ENCODE data around the gene BACH2. TPM values are rescaled to one million over a fixed set of nuclear protein-coding genes. Genes with fewer than 3 reads are reported as not detected.

Gene BACH2
- total and polyA plus RNA-seq, 9 of the 15 experiments (the other 6 are each of a cell fraction or from before 2014, with no cell fraction given) = 0.06 to 3.1 (median 0.59) TPM

DNA sequence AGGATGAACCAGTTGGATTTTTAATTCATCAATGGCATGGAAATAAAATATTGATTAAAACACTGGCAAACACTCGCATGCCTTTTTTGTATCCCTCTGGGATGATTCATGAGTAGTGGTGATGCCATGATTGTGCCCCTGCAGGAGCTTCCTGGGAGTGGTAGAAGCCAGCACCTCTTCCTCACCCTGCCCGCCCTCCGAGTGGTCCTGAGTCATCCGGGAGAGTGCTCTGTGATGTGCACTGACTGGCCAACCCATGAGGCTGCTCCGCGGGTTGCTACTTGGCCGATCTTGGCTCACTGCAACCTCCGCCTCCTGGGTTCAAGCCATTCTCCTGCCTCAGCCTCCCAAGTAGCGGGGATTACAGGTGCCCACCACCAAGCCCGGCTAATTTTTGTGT is 375.0 kb downstream of the BACH2 start:
- intact Hi-C loops (cut with micrococcal nuclease) = no loop called here
- in situ Hi-C loops (cut with MboI) = no loop called here
- ChIA-PET POLR2A (interaction anchor here (0.8 to 1.4 kb wide), 3 partner anchors 13 to 899 kb away, joined by 3 to 5 read pairs (median 3); no protein-coding TSS in a partner anchor), CTCF (ENCODE audit: low intra/inter-chr PET ratio) (no interaction called here)
- H2AFZ ChIP-seq (ENCODE audit: low read depth, low read length) = no peak overlapping the region
- H3K4me1 ChIP-seq (replicated peaks in 1 of 2; ENCODE audit: control insufficient read depth in 2 of 2, insufficient read depth in 2 of 2, low read length in 2 of 2) = no peaks in the 10 kb centered on the region
- FAIRE-seq (no peak), DNase-seq (ENCODE audit: extremely low read depth in 1 of 4, low spot score in 3 of 4) (no peak), ATAC-seq (no peak)
- no TSS peak for BruUV-seq (replicated peaks)
- H3K27ac ChIP-seq (ENCODE audit: extremely low read depth, low read depth, low read length) = no peak overlapping the region
- H3K36me3 ChIP-seq (ENCODE audit: control insufficient read depth, insufficient read depth, low read length) = no peaks in the 10 kb centered on the region
- WGBS (ENCODE audit: insufficient coverage, low coverage, missing lambda C conversion rate) = 20% methylated on average over 10 of the region's 10 CpGs
- TF ChIP-seq MXI1 (IDR thresholded peaks at IDR 0.05; ENCODE audit: low read depth, low read length) = no peak
- no peak for TF ChIP-seq CCNT2 (IDR thresholded peaks at IDR 0.05; ENCODE audit: borderline replicate concordance, extremely low read depth, insufficient read length, low read depth, low read length)
- TF ChIP-seq ZNF3 (CRISPR knock-in tag; IDR thresholded peaks at IDR 0.05) = no peak
- TF ChIP-seq XRCC3 (IDR thresholded peaks at IDR 0.05) = no peak
- no peak overlapping the region for H3K4me3 ChIP-seq
- H3K79me2 ChIP-seq (ENCODE audit: control insufficient read depth, insufficient read depth, low read length) = no peaks in the 10 kb centered on the region
- no peaks in the 10 kb centered on the region for H3K9me3 ChIP-seq (replicated peaks; ENCODE audit: control insufficient read depth, insufficient read depth, low read depth, low read length)
- no peak overlapping the region for H3K9ac ChIP-seq (ENCODE audit: insufficient read depth in 1 of 2, low read depth in 2 of 2, low read length in 2 of 2)
- no peaks in the 10 kb centered on the region for H4K20me1 ChIP-seq (replicated peaks; ENCODE audit: control insufficient read depth, insufficient read depth, low read length)
- H3K4me2 ChIP-seq (ENCODE audit: insufficient read depth, low read length) = no peak overlapping the region
- H3K9me1 ChIP-seq (ENCODE audit: control insufficient read depth, insufficient read depth, low read length) = no peaks in the 10 kb centered on the region
- peaks cover 16 to 37% of the 10 kb centered on the region in 2 experiments for H3K27me3 ChIP-seq (ENCODE audit: control insufficient read depth in 2 of 2, insufficient read depth in 2 of 2, low read length in 2 of 2)

DNA sequence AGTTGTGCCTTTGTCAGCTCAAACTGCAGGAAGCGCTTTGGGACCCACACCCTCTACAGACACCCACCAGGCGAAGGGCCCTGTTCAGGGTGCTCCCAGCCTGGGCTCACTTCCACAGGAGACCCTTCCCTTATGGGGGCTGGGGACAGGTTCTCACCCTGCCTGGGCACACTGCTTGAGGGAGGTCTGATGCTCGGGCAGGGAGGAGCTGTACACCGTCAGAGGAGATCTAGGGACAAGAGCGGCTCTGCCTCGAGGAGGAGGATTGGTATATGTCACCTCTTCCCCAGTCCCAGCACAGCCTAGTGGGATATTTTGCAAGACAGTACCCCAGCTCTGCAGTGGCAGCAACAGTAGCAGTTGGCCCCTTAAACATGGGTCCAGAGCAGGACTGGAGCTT is 375.4 kb downstream of the BACH2 start:
- POLR2A ChIA-PET = interaction anchor here (0.5 to 1.4 kb wide), 4 partner anchors 13 to 900 kb away, joined by 3 to 5 read pairs (median 3); no protein-coding TSS in a partner anchor
- DNase-seq (ENCODE audit: extremely low read depth in 1 of 4, low spot score in 3 of 4) (no peak), ATAC-seq (no peak), FAIRE-seq (no peak)
- in situ Hi-C loops (cut with MboI) = no loop called here
- no peak overlapping the region for H3K4me2 ChIP-seq (ENCODE audit: insufficient read depth, low read length)
- WGBS (ENCODE audit: insufficient coverage, low coverage, missing lambda C conversion rate) = 18% methylated on average over 6 of the region's 6 CpGs
- H3K36me3 ChIP-seq (ENCODE audit: control insufficient read depth, insufficient read depth, low read length) = no peaks in the 10 kb centered on the region
- no peak overlapping the region for H2AFZ ChIP-seq (ENCODE audit: low read depth, low read length)
- no peaks in the 10 kb centered on the region for H3K79me2 ChIP-seq (ENCODE audit: control insufficient read depth, insufficient read depth, low read length)
- H3K4me3 ChIP-seq = no peak overlapping the region
- H4K20me1 ChIP-seq (replicated peaks; ENCODE audit: control insufficient read depth, insufficient read depth, low read length) = no peaks in the 10 kb centered on the region
- no peak overlapping the region for H3K27ac ChIP-seq (ENCODE audit: extremely low read depth, low read depth, low read length)
- H3K9me1 ChIP-seq (ENCODE audit: control insufficient read depth, insufficient read depth, low read length) = no peaks in the 10 kb centered on the region
- H3K9me3 ChIP-seq (replicated peaks; ENCODE audit: control insufficient read depth, insufficient read depth, low read depth, low read length) = no peaks in the 10 kb centered on the region
- CTCF ChIA-PET (ENCODE audit: low intra/inter-chr PET ratio) = no interaction called here
- intact Hi-C loops (cut with micrococcal nuclease) = no loop called here
- BruUV-seq (replicated peaks) = no TSS peak
- H3K27me3 ChIP-seq (ENCODE audit: control insufficient read depth in 2 of 2, insufficient read depth in 2 of 2, low read length in 2 of 2) = peaks cover 15 to 37% of the 10 kb centered on the region in 2 experiments
- H3K9ac ChIP-seq (ENCODE audit: insufficient read depth in 1 of 2, low read depth in 2 of 2, low read length in 2 of 2) = no peak overlapping the region; a peak in 1 of 4 replicates
- H3K4me1 ChIP-seq (replicated peaks in 1 of 2; ENCODE audit: control insufficient read depth in 2 of 2, insufficient read depth in 2 of 2, low read length in 2 of 2) = no peaks in the 10 kb centered on the region
- TF ChIP-seq NFYB (IDR thresholded peaks at IDR 0.05; ENCODE audit: extremely low read depth, insufficient read length) = no peak
- no peak for TF ChIP-seq SMAD4 (CRISPR knock-in tag; conservative IDR thresholded peaks at IDR 0.05)
- TF ChIP-seq MTF1 (CRISPR knock-in tag; IDR thresholded peaks at IDR 0.05; ENCODE audit: borderline replicate concordance) = no peak
- TF ChIP-seq, protein P1, sequence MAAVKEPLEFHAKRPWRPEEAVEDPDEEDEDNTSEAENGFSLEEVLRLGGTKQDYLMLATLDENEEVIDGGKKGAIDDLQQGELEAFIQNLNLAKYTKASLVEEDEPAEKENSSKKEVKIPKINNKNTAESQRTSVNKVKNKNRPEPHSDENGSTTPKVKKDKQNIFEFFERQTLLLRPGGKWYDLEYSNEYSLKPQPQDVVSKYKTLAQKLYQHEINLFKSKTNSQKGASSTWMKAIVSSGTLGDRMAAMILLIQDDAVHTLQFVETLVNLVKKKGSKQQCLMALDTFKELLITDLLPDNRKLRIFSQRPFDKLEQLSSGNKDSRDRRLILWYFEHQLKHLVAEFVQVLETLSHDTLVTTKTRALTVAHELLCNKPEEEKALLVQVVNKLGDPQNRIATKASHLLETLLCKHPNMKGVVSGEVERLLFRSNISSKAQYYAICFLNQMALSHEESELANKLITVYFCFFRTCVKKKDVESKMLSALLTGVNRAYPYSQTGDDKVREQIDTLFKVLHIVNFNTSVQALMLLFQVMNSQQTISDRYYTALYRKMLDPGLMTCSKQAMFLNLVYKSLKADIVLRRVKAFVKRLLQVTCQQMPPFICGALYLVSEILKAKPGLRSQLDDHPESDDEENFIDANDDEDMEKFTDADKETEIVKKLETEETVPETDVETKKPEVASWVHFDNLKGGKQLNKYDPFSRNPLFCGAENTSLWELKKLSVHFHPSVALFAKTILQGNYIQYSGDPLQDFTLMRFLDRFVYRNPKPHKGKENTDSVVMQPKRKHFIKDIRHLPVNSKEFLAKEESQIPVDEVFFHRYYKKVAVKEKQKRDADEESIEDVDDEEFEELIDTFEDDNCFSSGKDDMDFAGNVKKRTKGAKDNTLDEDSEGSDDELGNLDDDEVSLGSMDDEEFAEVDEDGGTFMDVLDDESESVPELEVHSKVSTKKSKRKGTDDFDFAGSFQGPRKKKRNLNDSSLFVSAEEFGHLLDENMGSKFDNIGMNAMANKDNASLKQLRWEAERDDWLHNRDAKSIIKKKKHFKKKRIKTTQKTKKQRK (IDR thresholded peaks at IDR 0.05; ENCODE audit: borderline replicate concordance, low read depth, low read length) = no peak
- TF ChIP-seq, protein P2, sequence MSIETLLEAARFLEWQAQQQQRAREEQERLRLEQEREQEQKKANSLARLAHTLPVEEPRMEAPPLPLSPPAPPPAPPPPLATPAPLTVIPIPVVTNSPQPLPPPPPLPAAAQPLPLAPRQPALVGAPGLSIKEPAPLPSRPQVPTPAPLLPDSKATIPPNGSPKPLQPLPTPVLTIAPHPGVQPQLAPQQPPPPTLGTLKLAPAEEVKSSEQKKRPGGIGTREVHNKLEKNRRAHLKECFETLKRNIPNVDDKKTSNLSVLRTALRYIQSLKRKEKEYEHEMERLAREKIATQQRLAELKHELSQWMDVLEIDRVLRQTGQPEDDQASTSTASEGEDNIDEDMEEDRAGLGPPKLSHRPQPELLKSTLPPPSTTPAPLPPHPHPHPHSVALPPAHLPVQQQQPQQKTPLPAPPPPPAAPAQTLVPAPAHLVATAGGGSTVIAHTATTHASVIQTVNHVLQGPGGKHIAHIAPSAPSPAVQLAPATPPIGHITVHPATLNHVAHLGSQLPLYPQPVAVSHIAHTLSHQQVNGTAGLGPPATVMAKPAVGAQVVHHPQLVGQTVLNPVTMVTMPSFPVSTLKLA (conservative IDR thresholded peaks at IDR 0.05) = no peak
- no peak for TF ChIP-seq ZNF431 (CRISPR knock-in tag; IDR thresholded peaks at IDR 0.05)

Measured in K562 (cell line).